OCI-M1 (cell line): ENCODE measurements around the gene SCD5.
"Not testable (repeated sequence)": the region's sequence is repeated elsewhere in the genome, so short reads cannot be mapped to it uniquely, and the experiment has no call there.

Experiments
- DNase-seq: peaks from one replicate; lab custom pipeline; 2025; lab: John Stamatoyannopoulos, UW

SCD5 gene

DNA sequence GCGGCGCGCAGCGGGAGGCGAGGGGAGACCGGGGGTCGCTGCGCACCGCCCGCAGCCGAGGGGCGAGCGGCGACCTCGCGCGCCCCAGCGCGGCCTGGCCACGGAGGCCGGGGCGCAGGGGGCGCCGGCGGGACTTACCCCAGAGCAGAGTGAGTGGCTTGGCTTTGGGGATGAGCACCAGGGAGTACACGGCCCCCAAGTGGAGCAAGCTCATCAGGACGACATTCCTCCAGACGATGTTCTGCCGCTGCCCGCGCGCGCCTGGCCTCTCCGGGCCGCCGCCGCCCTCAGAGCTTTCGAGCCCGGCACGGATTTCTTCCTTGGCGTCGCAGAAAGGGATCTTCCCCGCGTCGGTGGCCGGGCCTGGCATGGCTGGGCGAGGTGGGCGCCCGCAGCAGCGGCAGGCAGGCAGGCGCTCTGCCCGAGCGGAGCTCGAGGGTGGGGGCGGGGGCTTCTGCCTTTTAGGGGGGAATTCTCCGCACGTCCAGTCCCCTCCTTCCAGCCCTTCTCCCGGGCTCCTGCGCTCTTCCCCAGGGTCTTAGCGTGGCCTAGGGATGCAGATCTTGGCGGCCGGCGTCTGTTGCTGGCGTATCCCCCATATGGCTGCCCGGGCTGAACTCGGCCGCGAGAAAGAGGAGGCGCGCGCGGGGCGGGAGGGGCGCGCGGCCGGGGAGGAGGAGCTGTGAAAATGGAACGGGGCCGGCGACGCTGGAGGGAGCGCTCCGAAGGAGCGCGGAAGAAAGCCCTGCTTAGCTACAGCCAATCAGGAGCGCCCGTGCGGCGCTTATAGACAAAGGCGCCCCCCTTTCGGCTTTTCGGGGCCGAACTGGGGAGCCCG lies at the start of gene SCD5:
Gene SCD5 (minus strand): TSS at position 629 of the 838 bp plus-strand sequence. CDS start 259 bp downstream, at position 370.
- peak; percentile 15 for DNase-seq

DNA sequence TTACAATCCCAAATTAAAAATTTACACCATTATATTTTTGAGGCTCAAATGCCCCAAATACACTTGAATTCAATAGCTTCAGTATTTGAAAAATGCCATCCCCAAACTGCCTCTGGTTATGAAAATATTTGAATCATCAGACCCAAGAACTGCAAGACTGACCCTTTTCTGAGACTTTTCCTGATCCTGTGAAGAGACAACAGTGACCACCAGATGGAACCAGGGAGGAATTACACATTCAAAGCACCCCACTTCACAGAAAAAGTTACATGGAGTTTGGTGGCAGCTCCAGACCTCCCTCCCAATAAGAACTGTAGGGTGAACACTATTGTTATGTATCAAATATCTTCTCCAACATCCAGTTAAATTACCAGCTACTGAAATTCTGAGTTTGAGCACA lies 44.0 kb upstream of the SCD5 start:
- peak; percentile 3 for DNase-seq

GRCh38 chr4:82839624-82840023 lies 41.0 kb upstream of the SCD5 start:
- no peak for DNase-seq

- no peak for DNase-seq
These were observed 35.2 kb upstream of the SCD5 start for GRCh38 chr4:82833696-82834313.

DNA sequence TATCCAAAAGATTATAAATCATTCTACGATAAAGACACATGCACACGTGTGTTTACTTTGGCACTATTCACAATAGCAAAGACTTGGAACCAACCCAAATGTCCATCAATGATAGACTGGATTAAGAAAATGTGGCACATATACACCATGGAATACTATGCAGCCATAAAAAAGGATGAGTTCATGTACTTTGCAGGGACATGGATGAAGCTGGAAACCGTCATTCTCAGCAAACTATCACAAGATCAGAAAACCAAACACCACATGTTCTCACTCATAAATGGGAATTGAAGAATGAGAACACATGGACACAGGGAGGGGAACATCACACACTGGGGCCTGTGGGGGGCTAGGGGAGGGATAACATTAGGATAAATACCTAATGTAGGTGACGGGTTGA lies 34.5 kb upstream of the SCD5 start:
- not testable (repeated sequence) for DNase-seq

GRCh38 chr4:82825425-82825824 lies 26.8 kb upstream of the SCD5 start:
- DNase-seq = no peak

DNA sequence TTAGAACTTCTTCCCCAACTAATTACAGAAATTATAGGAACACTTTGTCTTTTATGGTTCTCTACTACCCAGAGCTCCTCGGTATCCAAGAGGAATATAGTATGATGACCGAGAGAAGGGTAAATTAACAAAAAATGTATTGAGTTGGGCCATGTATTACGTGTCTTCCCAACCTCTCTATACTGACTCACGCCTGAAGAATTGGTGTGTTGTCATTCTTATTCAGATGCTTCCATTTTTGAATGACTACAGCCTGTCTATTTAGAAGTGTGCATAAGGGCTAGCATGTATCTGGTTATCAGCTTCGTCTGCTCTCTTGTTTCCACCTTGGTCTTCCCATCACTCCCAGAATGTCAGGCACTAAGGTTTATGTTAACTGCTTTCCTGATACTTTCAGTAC lies 24.5 kb upstream of the SCD5 start:
- no peak for DNase-seq

DNA sequence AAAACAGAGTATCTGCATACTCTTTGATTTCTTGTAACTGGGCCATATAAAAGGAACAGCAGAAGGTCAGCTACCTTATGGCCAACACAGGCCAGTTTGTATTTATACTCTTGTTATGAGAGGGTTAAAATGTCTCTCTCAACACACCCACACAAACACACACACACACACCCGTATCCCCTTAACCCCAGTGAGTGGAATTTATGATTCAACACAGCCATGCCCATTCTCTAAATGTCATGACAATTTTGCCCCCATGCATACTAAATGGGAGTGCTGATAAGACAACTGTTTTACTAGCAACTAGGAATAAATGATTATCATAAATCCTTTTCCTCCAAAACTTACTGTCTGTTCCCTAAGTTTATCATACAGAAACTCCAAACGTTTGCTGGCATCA lies 22.1 kb upstream of the SCD5 start:
- no peak for DNase-seq

DNA sequence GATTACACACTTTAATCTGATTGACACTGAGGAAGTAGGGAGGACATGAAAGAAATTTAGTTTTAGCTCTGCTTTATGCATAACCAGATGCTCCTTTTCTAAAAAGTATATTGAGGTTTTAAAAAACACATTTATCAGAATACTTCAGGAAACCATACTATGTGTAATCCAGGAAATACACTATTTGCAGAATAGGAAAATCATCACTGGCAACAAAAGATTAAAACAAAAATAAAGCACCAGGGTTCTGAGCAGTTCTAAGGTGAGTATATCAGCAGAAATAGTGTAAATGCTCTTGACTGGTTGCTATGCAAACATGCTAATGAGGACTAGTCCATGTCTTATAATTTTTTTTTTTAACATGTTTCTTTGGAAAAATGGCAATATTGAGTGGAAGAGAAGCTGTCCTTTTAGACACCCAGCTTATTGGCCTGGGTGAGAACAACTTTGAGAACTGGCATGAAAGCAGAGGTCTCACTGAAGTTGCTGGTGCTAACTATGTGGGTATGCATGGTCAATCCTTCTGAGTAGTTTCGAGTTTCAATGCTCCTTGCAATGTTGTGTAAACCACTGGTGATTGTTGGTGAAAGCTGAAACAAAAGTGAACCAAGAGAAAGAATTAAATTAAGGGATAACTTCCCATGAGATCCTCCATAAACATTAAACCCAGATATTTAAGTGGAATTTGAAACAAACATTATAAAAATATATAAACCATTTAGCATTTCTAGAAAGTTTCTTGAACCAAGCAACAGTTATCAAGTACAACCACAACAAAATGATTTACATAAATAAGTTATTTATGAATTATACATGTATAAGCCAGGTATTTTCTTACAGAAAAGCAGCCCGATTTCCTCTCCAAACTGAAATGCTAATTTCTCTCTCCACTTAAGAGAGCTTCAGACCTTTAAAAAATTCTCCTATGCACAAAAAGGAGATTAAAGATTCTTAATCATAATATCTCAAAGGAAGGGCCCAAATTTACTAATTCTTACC lies 20.4 kb upstream of the SCD5 start:
- no peak for DNase-seq

GRCh38 chr4:82816874-82817273 lies 18.3 kb upstream of the SCD5 start:
- not testable (repeated sequence) for DNase-seq

DNA sequence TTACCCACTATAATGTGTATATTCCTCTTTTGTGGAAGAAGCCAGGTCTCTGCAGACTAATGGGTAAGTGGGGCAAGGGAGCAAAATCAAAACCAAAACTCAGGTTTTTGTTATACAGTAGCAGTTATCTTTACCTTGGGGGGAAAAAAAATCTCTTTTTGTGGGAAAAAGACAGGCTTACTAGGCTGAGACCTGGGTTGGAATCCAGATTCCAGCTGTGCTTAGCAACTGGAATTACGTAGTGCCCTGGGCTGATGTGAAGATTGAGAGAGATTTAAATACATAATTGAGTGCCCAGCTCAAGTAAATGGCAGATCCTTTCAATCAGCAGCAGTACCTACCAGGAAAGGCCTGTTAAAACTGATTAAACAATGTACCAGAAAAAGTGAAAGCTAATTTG lies 15.4 kb upstream of the SCD5 start:
- no peak for DNase-seq

- no peak for DNase-seq
These were observed 13.3 kb upstream of the SCD5 start for GRCh38 chr4:82811838-82812341.

DNA sequence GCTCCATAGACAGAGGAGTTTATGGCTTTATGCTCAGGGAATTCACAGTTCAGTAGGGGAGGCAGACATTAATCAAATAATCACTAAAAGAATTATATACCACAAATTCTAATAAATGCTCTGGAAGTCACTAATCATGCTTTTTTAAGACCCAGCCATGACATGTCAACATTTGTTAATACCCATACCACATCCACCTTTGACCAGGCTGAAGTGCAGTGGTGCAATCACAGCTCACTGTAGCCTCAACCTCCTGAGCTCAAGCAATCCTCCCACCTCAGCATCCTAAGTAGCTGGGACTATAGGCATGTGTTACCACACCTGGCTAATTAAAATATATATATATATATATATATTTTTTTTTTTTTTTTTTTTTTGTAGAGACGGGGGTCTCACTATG lies 12.8 kb upstream of the SCD5 start:
- DNase-seq = no peak

DNA sequence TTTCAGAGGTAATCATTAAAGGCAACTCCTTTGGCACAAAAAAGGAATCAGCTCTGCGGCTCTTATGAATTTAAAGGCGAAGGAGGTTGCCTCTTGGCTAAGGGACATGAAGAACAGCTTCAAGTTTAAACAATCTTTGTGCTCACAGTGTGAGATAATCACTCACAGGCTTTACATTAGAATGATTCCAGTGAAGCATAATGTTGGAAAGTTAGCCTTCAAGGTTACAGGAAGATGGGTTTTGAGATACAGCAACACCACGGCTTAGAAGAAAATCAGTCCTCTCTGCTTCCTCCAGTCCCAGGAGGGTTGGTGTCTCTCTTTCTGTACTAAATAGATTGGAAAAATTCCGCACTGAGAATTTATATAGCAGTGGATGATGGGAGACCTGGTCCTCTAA lies 11.6 kb upstream of the SCD5 start:
- DNase-seq = no peak

GRCh38 chr4:82809619-82810018 lies 11.0 kb upstream of the SCD5 start:
- no peak for DNase-seq

DNA sequence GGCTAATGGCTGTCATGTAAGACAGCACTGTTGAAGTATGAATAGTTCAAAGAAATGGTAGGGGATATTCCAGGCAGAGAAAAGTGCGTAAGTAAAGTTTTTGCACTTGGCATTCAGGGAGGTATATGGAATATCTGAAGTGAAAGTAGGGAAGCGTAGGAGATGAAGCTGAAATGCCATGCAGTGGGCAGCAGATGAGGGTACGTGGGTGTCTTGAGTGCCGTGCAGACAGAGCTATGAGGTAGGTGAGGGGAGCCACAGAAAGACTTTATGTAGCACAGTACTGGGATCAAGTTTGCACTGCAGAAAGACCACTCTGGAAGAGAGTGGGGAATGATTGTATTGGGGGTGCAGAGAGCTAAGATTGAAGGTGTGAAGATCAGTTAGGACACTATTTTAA lies 5.2 kb upstream of the SCD5 start:
- no peak for DNase-seq

GRCh38 chr4:82802911-82803310 lies 4.3 kb upstream of the SCD5 start:
- peak; percentile 40 for DNase-seq

- peak; percentile 59 for DNase-seq
These were observed 3.4 kb upstream of the SCD5 start for GRCh38 chr4:82801910-82802521.

DNA sequence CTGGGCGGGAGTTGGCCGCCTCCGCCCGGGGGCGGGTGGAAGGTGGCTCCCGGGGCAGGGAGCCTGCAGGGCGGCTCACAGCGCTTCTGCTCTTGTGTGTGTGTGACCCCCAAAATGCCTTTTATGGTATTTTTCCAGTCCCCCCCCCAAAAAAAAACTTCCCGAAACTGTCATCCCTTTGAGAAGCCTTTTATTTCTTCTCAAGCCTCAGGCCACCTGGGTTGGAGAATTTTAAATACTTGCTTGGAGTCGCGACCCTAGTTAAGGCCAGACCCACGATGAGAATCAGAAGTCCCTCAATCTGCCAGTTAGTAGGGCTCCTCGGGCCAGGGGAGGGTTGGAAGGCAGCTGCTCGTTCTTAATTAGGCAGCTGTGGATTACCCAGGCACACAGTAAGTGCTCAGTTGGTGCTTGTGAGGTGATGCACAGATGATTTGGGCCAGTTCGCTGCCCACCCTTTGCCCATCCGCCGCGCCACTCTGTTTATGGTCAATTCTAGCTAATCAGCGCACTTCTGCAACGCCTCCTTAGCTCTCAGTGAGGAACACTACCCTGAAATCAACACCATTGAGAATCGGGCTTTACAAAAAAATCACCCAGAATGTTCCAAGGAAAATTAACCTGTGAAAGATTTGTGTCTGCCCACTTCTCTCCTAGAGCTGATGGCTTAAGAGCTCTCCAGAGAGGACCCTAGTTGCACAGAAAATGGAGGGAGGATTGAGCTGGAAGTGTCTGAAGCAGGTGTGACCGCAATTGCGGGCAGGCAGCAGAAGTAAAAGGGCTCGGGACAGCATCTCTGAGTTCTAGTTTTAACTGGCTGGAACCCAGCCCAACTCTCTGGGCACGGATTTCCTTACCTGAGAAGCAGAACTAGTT lies 648 bp upstream of the SCD5 start:
- no peak for DNase-seq

- DNase-seq = no peak
These were observed 1.0 kb downstream of the SCD5 start for GRCh38 chr4:82797405-82798111.
